Endometrial microvascular endothelial cells (primary cell): ENCODE data around the gene ZNF438. TPM values are rescaled to one million over a fixed set of nuclear protein-coding genes. Genes with fewer than 3 reads are reported as not detected.

ENCODE experiments used
- in situ Hi-C: cut with HindIII; loops from 2 replicates; pipeline ENCODE4 v1.10.0; 2017; ENCODE audit warnings: low sequenced_read_pairs, low pct_unique_long_range_greater_than_20kb; ENCODE audit errors: inconsistent ontology term
- total RNA-seq: library from RNA; depleted of rRNA; stranded (reverse); fragments of >200 nt; gene quantifications from one replicate; pipeline ENCODE4 v1.2.3, GENCODE V29; 2015; ENCODE audit errors: inconsistent ontology term

Gene ZNF438
- total RNA-seq, 1 donor from 2014 or later, result 11.0 TPM

DNA sequence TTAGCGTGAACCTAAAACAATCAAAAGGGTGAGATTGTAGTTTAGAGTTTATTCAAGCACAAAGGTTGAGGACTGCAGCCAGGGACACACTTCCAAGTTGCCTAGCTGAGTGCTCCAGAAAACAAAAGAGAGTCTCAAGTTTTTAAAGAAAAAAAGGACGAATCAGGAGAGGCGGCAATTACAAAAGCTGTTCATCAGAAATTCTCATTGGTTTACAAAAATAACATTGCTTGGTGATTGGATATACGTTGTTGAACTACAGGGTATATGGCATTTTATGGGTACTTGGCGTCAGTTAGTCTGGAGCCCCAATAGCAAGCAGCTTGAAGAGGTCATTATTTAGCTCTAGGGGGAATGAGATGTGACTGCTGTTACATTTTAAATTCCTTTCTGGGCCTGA, 11.5 kb downstream of the ZNF438 start:
- in situ Hi-C loops, result no loop called here

DNA sequence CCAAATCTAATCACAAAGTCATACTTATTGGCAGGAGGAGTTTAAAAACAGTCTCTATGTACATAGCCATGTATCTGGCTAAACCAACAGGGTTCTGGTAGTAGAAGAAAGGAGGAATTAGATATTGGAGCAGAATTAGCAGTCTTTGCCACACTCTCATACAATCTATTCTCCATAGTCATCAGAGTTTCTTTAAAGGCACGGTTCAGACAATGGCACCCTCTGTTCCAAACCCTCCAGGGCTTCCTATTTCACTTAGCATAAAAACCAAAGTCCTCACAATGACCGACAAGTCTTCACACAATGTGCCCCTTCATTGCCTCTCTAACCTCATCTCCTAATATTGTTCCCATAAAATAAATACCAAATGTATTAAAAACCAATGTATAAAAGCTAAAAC, 12.7 kb downstream of the ZNF438 start:
- in situ Hi-C loops, result no loop called here

GRCh38 chr10:31018356-31018750, 13.3 kb downstream of the ZNF438 start:
- in situ Hi-C loops, result no loop called here

- in situ Hi-C loops, result no loop called here
Measured at GRCh38 chr10:31017534-31018355, 13.9 kb downstream of the ZNF438 start.

- in situ Hi-C loops, result no loop called here
Measured at GRCh38 chr10:31014161-31014875, 17.3 kb downstream of the ZNF438 start.

DNA sequence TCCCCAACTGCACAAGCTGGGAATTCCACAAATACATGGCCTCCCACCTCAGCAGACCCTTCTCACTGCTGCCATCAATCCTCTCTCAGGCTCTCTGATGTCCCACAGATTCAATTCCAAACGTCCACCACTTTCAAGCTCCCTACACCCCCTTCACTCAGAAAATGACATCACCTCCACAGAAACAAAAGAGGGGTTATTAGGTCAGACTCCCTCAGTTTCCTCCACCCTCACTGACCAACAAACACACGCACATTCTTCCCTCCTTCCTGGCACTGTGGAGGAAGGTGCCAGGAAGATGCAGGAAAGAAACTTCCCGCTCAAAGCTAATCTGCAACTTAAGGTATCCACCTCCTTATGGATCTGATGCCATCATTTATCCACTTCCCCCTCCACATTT, 18.3 kb downstream of the ZNF438 start:
- in situ Hi-C loops, result no loop called here

GRCh38 chr10:31011665-31012022, 20.0 kb downstream of the ZNF438 start:
- in situ Hi-C loops, result no loop called here

DNA sequence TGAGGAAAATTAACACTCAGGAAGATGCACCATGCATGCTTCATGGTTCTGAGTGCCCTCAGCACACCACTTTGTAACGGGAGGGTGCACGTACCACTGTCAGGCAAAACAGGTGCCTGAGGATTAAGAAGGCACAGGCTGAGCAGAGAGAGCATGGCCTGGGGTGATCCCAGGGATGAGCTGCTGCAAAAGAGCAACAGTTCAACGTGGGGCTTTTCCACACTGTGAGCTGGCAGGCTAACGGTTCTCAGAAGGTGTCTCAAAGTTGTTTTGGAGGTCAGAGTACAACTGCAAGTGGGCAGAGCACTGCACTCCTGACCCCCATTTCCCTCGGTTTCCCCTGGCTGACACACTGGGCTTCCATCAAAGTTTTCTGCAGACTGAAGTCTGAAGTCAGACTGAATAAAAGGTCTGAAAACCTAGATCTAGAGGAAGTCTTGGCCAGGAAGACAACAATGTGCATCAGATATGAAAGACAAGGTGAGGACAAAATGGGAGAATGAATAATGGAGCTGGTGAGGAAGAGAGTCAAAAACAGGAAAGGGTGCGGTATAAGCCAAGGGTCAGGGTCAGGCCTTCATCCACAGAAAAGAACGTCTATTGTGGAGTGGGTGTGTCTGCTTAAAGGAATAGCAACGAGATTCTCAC, 20.5 kb downstream of the ZNF438 start:
- in situ Hi-C loops, result no loop called here

DNA sequence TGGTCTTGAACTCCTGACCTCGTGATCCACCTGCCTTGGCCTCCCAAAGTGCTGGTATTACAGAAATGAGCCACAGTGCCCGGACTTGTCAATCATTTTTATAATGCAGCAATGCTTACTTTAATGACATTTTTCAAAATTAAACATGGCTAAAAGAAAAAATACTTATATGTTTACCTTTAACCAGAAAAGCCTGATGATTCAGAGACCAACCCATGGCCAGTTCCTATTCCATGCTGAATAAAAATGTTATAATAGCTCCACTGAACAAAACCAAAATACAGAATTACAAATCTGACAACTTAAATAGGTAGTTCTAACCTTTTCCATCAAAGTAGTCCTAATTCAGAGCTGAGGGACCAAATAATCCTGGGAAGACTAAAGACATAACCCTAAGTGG, 21.6 kb downstream of the ZNF438 start:
- in situ Hi-C loops, result no loop called here

DNA sequence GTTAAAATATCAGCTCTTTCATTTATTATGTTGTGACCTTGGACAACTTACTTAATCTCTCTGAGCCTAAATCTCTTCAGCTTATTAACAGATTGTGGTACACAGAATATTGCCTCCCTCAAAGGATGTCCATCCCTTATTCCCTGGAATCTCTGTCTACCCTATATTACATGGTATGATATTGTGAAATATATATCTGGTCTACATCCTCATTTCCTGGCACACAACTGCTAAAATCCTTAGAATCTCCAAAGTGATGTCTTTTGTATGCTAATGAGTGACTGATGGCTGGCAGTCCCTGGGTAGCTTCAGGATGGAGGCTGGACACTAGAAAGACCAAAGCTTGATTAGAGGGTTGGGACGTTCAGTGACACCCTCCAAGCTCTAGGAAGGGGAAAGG, 25.8 kb downstream of the ZNF438 start:
- in situ Hi-C loops, result no loop called here

GRCh38 chr10:31004611-31005193, 27.0 kb downstream of the ZNF438 start:
- in situ Hi-C loops, result no loop called here

DNA sequence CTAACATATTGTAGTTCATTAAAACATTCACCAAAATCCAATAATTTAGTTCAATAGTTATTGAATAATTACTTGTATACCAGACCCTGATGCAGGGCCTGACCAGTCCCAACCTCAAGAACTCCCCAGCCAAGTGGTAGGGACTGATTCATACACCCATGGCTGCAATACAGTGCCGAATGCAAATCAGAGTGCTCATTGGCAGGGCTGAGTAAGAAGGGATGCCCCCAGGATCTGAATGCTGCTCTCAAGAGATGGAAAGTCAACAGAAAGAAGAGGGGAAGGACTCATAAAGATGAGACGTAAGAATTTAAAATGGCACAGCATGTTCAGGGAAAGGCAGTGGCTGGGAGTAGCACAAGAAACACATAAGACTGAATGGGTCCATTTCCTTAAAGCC, 29.9 kb downstream of the ZNF438 start:
- in situ Hi-C loops, result no loop called here

DNA sequence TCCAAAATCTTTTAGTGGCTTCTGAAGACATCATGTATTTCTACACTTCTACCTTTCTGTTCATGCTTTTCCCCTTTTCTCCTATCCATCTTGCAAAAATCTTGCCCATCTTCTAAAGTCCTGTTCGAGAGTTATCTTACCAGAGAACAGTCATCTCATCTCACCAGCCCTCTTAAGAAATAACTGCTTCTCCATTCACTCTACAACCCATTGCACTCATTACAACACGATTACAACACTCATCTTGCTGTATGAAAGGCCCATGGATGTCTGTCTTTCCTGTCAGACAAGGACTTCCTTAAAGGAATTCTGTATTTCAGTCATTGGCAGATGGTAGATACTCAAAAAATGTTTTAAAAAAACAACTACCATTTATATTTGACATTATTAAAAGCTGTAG, 30.8 kb downstream of the ZNF438 start:
- in situ Hi-C loops, result no loop called here

DNA sequence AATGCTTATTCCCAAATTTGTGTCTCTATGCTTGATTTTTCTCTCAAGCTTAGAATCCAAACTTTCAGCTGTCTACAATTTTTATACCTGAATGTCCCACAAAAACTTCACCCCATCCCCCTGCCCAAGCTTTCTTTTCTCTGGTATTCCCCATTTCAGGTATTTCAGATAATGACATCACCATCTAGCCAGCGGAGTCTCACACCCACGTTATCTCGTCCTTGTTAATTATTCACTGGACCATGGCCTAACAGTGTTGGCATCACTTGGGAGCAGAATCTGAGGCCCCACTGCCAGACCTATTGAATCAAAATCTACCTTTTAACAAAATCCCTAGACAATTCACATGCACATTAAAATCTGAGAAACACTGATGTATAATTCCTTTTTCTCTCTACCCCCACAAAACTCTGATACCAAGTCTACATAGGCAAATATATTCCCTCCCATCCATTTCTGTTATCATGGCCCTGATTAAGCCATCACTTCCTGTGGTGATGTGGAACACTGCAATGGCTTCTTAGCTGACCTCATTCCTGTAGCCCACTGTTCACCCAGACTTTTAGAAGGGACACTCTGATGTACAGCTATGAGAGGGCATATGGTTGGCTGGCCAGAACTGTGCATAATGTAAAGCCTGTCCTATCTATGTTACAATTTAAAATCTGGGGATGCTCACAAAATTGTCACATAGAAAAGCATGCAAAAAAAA, 31.4 kb downstream of the ZNF438 start:
- in situ Hi-C loops, result no loop called here

- in situ Hi-C loops, result no loop called here
Measured at GRCh38 chr10:30999070-30999712, 32.5 kb downstream of the ZNF438 start.

DNA sequence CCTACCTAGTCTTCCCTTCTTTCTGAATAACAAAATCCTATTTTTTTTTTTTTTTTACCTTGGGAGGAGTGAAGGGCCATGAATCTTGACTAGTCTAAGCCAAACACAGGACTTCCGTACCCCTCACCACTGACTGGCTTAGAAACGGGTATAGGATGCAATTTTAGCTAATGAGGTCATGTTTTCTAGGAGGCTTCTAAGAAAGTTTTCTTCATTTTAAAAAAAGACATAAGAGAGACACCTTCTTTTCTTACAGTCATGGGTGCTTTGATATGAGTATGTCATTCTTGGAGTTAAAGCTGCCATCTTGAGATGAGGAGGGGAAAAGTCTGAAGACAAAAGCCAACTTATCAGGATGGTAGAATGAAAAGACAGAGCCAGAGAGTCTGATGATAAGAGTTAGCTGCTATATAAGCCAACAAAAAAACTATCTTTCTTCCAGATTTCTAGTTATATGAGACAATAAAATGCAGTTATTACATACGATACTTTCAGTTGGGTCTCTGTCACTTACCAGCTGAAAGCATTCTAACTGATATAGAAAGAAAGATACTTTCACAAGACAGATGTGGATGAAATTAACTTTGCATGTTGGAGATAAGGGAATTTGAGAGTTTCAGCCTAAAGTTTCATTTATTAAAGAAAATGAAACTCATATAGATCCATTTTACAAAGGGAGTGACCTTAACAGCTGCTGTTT, 34.0 kb downstream of the ZNF438 start:
- in situ Hi-C loops, result no loop called here

- in situ Hi-C loops, result no loop called here
Measured at GRCh38 chr10:30996481-30997005, 35.1 kb downstream of the ZNF438 start.
